Glutamatergic neuron (in vitro differentiated cells): ENCODE results near the gene CLTB. TPM values are rescaled to one million over a fixed set of nuclear protein-coding genes. Genes with fewer than 3 reads are reported as not detected.

Experiments
- DNase-seq: peaks from one replicate; pipeline ENCODE4 v3.0.0; 2022
- H3K27ac Mint-ChIP-seq: one replicate; pipeline ENCODE4 v1.8.0; 2020; ENCODE audit warnings: mild to moderate bottlenecking, mixed read lengths, inconsistent platforms; ENCODE audit not compliant: unreplicated experiment
- H3K27me3 Mint-ChIP-seq: one replicate; pipeline ENCODE4 v1.8.0; 2020; ENCODE audit warnings: mild to moderate bottlenecking, moderate library complexity, mixed read lengths, inconsistent platforms; ENCODE audit not compliant: unreplicated experiment
- H3K36me3 Mint-ChIP-seq: one replicate; pipeline ENCODE4 v1.8.0; 2020; ENCODE audit warnings: mild to moderate bottlenecking, mixed read lengths, inconsistent platforms; ENCODE audit not compliant: unreplicated experiment
- H3K4me1 Mint-ChIP-seq: one replicate; pipeline ENCODE4 v1.8.0; 2020; ENCODE audit warnings: mild to moderate bottlenecking, low read depth, mixed read lengths, inconsistent platforms; ENCODE audit not compliant: unreplicated experiment
- H3K4me3 Mint-ChIP-seq: one replicate; pipeline ENCODE4 v1.8.0; 2020; ENCODE audit warnings: mild to moderate bottlenecking, mixed read lengths, inconsistent platforms; ENCODE audit not compliant: unreplicated experiment
- H3K9me3 Mint-ChIP-seq: one replicate; pipeline ENCODE4 v1.8.0; 2020; ENCODE audit warnings: mild to moderate bottlenecking, moderate library complexity, mixed read lengths, inconsistent platforms; ENCODE audit not compliant: unreplicated experiment
- total RNA-seq: library from RNA; stranded (reverse); fragmentation: NEBNext Ultra II Directional; extraction: Animal tissue kit (Norgen Biotek cat#: 25700); gene quantifications from one replicate; pipeline ENCODE4 v1.2.1, GENCODE V29; 2021; ENCODE audit not compliant: unreplicated experiment
- TF ChIP-seq, protein P1 (sequence below): fragments of 200-600 bp; sonication (generic); IDR thresholded peaks from one replicate; pipeline ENCODE4 v1.5.0; 2021; ENCODE audit not compliant: partially characterized antibody, unreplicated experiment

Gene CLTB
- total RNA-seq, 1 donor from 2014 or later: 83.8 TPM

DNA sequence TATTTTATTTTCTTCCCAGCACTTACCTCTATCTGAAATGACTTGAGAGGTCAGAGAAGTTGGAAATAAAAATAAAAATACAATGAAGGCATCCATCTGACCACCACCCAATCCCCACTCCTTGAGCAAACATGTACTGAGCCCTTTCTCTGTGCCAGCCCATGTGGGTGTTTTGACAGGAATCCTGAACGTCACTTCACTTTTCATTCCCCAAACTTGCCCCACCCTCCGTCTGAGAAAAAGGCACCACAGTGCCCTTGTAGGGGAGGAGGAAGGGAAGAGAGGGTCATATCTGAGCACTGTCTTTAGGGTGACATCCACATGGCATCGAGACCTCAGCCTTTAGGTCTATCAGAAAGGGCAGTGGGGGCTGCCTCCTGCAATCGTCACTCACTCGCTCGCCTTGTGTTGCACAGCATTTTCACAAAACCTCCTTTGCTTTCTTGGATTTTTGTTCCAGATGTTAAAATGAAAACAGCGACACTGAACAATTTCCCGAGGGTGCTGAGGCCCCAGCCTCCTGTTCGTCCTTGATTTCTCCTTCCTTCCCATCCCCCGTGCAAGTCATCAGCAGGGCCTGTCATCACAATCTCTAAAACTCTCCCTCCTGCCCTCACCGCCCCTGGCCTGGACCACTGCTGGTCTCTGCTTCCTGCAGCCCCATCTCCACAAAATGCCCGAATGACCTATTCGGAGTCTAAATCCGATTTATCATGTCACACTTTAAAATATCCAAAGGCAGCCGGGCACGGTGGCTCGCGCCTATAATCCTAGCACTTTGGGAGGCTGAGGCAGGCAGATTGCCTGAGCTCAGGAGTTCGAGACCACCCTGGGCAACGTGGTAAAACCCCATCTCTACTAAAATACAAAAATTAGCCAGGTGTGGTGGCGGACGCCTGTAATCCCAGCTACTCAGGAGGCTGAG lies 14.8 kb downstream of the CLTB start:
- H3K4me3 Mint-ChIP-seq: peak overlapping the region; percentile 70
- no peak for DNase-seq
- peaks cover 2% of the 10 kb centered on the region for H3K9me3 Mint-ChIP-seq
- H3K27ac Mint-ChIP-seq: peak overlapping the region; percentile 62
- peaks cover 28% of the 10 kb centered on the region for H3K4me1 Mint-ChIP-seq
- peaks cover 7% of the 10 kb centered on the region for H3K27me3 Mint-ChIP-seq
- no peaks in the 10 kb centered on the region for H3K36me3 Mint-ChIP-seq
- TF ChIP-seq, protein P1, sequence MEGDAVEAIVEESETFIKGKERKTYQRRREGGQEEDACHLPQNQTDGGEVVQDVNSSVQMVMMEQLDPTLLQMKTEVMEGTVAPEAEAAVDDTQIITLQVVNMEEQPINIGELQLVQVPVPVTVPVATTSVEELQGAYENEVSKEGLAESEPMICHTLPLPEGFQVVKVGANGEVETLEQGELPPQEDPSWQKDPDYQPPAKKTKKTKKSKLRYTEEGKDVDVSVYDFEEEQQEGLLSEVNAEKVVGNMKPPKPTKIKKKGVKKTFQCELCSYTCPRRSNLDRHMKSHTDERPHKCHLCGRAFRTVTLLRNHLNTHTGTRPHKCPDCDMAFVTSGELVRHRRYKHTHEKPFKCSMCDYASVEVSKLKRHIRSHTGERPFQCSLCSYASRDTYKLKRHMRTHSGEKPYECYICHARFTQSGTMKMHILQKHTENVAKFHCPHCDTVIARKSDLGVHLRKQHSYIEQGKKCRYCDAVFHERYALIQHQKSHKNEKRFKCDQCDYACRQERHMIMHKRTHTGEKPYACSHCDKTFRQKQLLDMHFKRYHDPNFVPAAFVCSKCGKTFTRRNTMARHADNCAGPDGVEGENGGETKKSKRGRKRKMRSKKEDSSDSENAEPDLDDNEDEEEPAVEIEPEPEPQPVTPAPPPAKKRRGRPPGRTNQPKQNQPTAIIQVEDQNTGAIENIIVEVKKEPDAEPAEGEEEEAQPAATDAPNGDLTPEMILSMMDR: no peak

DNA sequence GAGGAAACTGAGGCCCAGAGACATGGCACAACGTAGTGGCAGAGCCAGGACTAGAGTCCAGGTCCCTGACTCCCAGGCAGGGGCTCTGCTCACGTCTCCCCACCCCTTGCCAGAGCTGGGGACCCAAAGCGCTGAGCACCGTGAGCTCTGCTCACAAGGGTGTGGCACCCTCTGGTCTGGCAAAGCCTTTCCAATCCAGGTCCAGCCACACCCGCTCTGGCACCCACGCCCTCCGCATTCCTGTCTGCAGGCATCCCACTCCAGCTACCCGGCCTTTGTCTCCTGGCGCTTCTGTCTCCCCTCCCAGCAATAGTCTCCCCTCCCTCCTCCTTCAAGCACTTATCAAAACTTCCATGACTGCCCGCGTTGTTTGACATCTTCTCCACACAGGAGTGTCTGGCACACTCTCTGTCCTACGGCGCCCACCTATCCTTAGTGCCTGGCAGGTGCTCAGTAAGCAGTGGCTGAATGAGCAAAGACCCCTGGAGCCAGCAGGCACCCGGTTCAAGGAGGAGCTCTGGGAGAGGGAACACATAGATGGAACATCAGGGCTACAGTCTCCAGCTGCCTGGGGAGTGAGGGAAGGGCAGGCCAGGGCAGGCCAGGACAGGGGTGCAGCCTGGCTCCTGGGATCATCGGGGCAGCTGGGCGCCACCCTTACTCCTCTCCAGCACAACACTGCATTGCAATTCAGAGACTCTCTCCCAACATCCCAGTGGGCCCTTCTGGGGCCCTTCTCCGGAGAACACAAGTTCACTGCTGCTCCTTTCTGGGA lies 15.8 kb downstream of the CLTB start:
- Mint-ChIP-seq H3K36me3 (no peaks in the 10 kb centered on the region), H3K27ac (peak overlapping the region; percentile 15), H3K9me3 (peaks cover 2% of the 10 kb centered on the region), H3K4me1 (peaks cover 33% of the 10 kb centered on the region), H3K4me3 (no peak overlapping the region), H3K27me3 (peaks cover 9% of the 10 kb centered on the region)
- no peak for DNase-seq
- TF ChIP-seq, protein P1: no peak

DNA sequence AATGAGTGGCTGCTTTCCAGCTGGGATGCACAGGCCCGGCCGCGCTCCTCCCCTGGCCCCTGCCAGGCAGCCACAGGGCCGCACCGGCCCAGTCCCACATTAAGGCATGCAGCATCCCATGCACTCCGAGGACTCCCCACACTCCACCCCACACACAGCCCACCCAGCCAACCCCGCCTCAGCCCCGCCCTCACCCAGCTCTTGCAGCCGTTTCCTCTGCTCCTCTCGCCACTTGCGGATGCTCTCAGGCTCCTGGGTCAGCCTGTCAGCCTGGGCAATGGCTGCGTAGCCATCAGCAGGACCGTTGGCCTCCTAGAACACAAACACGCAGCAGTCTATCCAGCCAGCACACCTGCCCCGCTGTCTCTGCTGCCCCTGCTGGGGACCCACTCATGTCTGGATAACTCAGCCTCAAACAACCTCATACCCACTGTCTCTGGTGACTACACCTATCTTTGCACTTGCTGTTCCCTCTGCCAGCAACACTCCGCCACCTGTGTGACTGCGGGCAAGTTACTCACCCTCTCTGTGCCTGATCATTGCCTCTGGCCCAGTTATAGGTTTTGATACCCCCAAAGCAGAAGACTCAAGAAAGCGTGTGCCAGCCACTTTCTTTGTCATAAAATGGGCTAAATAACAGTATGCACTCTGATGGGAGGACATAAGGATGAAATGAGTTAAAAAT lies 18.5 kb downstream of the CLTB start:
- Mint-ChIP-seq H3K36me3 (no peaks in the 10 kb centered on the region), H3K27me3 (peaks cover 9% of the 10 kb centered on the region), H3K4me1 (peaks cover 33% of the 10 kb centered on the region), H3K9me3 (peaks cover 2% of the 10 kb centered on the region), H3K27ac (peak overlapping the region; percentile 59), H3K4me3 (no peak overlapping the region)
- no peak for DNase-seq
- TF ChIP-seq, protein P1: no peak

DNA sequence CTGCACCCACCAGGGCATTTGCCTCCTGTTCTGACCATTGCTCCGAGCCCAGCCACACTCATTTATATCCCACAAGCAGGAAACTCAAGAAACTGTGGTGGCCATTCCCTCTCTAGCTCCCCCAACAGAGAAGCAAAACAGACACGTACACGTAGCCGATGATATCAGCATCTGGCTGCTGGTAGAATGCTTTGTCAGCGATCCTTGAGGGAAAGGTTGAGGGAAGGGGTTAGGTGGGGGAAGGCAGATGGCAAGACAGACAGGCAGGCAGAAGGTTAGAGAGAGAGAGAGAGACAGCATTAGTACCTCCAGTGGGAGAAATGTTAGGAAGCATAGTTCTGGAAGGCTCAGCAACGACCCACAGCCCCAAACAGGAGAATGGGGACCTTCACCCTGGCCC lies 20.0 kb downstream of the CLTB start:
- peaks cover 2% of the 10 kb centered on the region for H3K9me3 Mint-ChIP-seq
- peak overlapping the region; percentile 40 for H3K4me3 Mint-ChIP-seq
- peaks cover 5% of the 10 kb centered on the region for H3K27me3 Mint-ChIP-seq
- peak overlapping the region; percentile 83 for H3K27ac Mint-ChIP-seq
- H3K4me1 Mint-ChIP-seq: peaks cover 21% of the 10 kb centered on the region
- TF ChIP-seq, protein P1: no peak
- no peaks in the 10 kb centered on the region for H3K36me3 Mint-ChIP-seq
- no peak for DNase-seq
